Astrocyte of the spinal cord (primary cell): Measurements from ENCODE around the gene ARHGEF10L.

Experiments
- DNase-seq: peaks from one replicate; pipeline ENCODE4 v3.0.0; 2011; ENCODE audit warnings: low read depth, low spot score
- H3K4me3 ChIP-seq: 2 replicates; pipeline ENCODE4 v1.5.1; 2011; ENCODE audit warnings: low read depth, mild to moderate bottlenecking, low read length, moderate library complexity
- CTCF ChIP-seq: IDR thresholded peaks from 2 replicates; pipeline ENCODE4 v1.5.1; 2012; ENCODE audit warnings: low read depth, mild to moderate bottlenecking, low read length, inconsistent platforms
- in situ Hi-C: cut with HindIII; loops from 2 replicates; pipeline ENCODE4 v1.10.0; 2017; ENCODE audit warnings: low sequenced_read_pairs

Gene ARHGEF10L

GRCh38 chr1:17732475-17732874 is 193.0 kb downstream of the ARHGEF10L start:
- in situ Hi-C loops, result no loop called here
- TF ChIP-seq CTCF, result no peak
- no peak overlapping the region for H3K4me3 ChIP-seq
- peak; percentile 42 for DNase-seq

DNA sequence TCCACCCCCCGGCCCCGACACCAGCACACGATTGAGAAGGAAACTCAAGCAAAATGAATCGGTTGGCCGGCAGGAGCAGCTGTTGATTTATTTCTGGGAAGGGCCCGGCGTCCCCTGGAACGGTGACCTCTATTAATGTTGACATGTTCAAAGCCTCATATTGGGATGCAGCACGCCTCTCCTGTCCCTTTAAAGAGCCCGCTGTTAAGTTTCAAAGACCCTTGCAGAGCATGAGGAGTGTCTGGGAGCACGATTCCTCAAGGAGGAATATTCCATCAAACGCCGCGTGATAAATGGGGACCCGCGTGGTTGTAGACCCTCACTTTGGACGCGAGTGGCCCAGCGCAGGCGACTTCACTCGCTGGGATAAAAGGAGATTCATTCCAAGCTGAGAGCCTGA is 194.2 kb downstream of the ARHGEF10L start:
- no peak for TF ChIP-seq CTCF
- H3K4me3 ChIP-seq, result no peak overlapping the region
- in situ Hi-C loops, result no loop called here
- no peak for DNase-seq

DNA sequence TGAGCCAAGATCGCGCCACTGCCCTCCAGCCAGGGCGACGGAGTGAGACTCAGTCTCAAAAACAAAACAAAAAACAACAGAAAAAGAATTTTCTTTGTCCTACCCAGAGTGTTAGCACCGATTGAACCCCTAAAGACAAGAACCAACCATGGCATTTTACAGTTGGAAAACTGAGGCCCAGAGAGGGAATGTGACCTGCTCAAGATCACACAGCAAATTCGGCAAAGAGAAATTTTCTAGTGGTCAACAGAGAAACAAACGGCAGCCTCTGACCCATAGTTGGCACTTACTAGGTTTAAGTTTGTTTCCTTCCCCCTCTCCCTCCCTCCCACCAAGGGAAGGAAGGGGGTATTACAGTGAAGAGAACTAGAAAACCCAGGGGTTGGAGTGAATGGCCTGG is 195.1 kb downstream of the ARHGEF10L start:
- DNase-seq, result no peak
- in situ Hi-C loops, result no loop called here
- no peak overlapping the region for H3K4me3 ChIP-seq
- no peak for TF ChIP-seq CTCF

- TF ChIP-seq CTCF, result no peak
- DNase-seq, result no peak
- no peak overlapping the region for H3K4me3 ChIP-seq
- in situ Hi-C loops, result no loop called here
Observed at GRCh38 chr1:17735348-17735747, 195.8 kb downstream of the ARHGEF10L start.

DNA sequence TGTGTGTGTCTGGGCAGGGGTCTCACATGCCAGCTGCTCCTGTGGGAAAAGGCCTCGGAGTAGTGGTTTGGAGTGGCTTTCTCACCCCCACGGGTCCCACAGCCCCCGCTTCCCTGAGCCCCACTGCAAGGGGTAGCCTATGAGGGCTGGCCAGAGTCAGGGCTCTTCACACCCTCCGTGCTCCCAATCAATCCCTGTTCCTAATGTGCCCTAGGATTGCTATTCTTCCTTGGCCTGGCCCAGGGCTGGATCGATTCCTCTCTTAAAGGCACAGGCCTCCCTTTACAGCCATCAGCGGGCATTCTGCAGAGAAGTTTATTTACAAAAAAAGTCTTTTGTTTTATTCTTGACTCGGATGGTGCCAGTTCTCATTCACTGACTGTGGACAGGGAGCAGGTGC is 196.3 kb downstream of the ARHGEF10L start:
- no peak for DNase-seq
- in situ Hi-C loops, result no loop called here
- TF ChIP-seq CTCF, result no peak
- H3K4me3 ChIP-seq, result no peak overlapping the region

GRCh38 chr1:17736625-17737024 is 197.1 kb downstream of the ARHGEF10L start:
- no peak for TF ChIP-seq CTCF
- no peak for DNase-seq
- H3K4me3 ChIP-seq, result no peak overlapping the region
- in situ Hi-C loops, result no loop called here

- H3K4me3 ChIP-seq, result no peak overlapping the region
- in situ Hi-C loops, result no loop called here
- no peak for TF ChIP-seq CTCF
- no peak for DNase-seq
Observed at GRCh38 chr1:17739050-17739449, 199.6 kb downstream of the ARHGEF10L start.
